ENCODE results near the gene KCNG4.

DNA sequence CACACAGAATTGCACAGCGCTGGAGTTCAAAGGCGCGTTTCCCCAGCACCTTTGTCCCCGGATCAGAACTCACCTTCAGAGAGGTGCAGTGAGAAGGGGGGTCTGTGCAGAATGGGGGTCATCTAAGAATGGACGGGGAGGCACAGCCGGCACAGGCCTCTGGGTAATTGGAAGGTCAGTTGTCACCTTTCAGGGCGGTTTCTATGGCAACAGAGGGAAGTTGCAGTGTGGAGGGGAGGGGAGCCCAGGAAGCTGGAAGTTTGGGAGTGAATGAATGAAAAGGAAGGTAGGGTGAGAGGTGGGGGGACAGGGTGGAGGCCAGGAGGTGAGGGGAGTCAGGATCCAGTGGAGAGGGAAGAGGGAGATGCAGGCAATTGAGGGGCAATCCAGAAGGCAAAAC lies 12.4 kb upstream of the KCNG4 start:
- TF ChIP-seq, protein P1, sequence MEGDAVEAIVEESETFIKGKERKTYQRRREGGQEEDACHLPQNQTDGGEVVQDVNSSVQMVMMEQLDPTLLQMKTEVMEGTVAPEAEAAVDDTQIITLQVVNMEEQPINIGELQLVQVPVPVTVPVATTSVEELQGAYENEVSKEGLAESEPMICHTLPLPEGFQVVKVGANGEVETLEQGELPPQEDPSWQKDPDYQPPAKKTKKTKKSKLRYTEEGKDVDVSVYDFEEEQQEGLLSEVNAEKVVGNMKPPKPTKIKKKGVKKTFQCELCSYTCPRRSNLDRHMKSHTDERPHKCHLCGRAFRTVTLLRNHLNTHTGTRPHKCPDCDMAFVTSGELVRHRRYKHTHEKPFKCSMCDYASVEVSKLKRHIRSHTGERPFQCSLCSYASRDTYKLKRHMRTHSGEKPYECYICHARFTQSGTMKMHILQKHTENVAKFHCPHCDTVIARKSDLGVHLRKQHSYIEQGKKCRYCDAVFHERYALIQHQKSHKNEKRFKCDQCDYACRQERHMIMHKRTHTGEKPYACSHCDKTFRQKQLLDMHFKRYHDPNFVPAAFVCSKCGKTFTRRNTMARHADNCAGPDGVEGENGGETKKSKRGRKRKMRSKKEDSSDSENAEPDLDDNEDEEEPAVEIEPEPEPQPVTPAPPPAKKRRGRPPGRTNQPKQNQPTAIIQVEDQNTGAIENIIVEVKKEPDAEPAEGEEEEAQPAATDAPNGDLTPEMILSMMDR (conservative IDR thresholded peaks at IDR 0.05; ENCODE audit: low read length) = no peak
- no peak for TF ChIP-seq EZH2phosphoT487 (IDR thresholded peaks at IDR 0.05; ENCODE audit: borderline replicate concordance)

Measured in Loucy (cell line).